ENCODE data around the gene ABCC6.
"Not testable (repeated sequence)": the region's sequence is repeated elsewhere in the genome, so short reads cannot be mapped to it uniquely, and the experiment has no call there.

DNA sequence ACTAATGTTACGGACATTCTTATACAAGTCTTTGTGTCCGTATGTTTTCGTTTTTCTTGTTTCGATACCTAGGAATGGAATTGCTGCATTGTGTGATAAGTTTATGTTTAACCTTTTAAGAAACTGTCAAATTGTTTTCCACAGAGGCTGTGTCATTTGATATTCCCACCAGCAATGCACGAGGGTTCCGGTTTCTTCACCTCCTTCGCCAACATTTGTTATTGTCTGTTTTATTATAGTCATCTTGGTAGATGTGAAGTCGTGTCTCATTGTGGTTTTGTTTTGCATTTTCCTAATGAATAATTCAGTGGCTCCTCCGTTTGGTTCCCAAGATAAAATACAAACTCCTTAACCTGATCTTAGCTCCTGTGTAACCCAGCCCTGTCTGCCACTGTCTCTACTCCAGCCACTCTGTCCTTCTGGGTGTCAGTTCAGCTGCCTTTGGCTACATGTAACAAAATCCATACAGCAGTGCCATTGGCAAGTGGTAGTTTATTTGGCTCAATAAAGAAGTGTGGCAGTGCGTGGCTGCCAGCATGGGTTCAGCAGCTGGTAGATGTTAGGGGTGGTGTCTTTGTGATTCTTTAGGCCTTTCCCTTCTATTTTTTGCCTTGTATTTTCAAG, 45.0 kb upstream of the ABCC6 start:
- TF ChIP-seq, protein P1, sequence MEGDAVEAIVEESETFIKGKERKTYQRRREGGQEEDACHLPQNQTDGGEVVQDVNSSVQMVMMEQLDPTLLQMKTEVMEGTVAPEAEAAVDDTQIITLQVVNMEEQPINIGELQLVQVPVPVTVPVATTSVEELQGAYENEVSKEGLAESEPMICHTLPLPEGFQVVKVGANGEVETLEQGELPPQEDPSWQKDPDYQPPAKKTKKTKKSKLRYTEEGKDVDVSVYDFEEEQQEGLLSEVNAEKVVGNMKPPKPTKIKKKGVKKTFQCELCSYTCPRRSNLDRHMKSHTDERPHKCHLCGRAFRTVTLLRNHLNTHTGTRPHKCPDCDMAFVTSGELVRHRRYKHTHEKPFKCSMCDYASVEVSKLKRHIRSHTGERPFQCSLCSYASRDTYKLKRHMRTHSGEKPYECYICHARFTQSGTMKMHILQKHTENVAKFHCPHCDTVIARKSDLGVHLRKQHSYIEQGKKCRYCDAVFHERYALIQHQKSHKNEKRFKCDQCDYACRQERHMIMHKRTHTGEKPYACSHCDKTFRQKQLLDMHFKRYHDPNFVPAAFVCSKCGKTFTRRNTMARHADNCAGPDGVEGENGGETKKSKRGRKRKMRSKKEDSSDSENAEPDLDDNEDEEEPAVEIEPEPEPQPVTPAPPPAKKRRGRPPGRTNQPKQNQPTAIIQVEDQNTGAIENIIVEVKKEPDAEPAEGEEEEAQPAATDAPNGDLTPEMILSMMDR (IDR thresholded peaks at IDR 0.05), result not testable (repeated sequence)
- TF ChIP-seq POLR2AphosphoS5 (IDR thresholded peaks at IDR 0.05); EP300 (IDR thresholded peaks at IDR 0.05; ENCODE audit: low read depth): not testable (repeated sequence)
